ENCODE data around the gene PIGR.
A peak's percentile ranks its signal among the peaks of the same experiment; 100 is the strongest.

DNA sequence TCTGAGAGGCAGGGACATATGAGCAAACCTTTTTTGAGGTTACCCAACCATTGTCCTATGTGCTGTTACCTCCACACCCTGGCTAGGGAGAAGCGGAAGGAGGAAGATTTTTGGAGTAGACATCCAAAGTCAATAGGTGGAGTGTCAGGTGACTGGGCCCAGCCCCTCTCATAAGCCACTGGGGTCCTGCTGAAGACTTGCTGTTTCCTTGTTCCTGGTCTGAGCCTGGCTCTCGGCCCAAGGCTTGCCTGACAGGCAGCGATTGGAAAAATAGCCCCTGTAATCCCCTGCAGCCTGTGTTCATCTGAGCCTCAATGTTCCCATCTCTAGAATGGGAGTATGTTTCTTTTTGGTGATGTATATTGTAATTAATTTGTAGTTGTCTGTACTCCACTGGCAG is 6.9 kb upstream of the PIGR start:
- TF ChIP-seq, protein P1, sequence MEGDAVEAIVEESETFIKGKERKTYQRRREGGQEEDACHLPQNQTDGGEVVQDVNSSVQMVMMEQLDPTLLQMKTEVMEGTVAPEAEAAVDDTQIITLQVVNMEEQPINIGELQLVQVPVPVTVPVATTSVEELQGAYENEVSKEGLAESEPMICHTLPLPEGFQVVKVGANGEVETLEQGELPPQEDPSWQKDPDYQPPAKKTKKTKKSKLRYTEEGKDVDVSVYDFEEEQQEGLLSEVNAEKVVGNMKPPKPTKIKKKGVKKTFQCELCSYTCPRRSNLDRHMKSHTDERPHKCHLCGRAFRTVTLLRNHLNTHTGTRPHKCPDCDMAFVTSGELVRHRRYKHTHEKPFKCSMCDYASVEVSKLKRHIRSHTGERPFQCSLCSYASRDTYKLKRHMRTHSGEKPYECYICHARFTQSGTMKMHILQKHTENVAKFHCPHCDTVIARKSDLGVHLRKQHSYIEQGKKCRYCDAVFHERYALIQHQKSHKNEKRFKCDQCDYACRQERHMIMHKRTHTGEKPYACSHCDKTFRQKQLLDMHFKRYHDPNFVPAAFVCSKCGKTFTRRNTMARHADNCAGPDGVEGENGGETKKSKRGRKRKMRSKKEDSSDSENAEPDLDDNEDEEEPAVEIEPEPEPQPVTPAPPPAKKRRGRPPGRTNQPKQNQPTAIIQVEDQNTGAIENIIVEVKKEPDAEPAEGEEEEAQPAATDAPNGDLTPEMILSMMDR (IDR thresholded peaks at IDR 0.05): peak in 1 of 6 experiments; percentile 5
- TF ChIP-seq POLR2AphosphoS5 (IDR thresholded peaks at IDR 0.05) (peak in 1 of 2 donors; percentile 47), EP300 (IDR thresholded peaks at IDR 0.05) (peak in 2 of 4 donors; percentile 11 to 25)
